Measurements from ENCODE around the gene EFCAB11. TPM values are rescaled to one million over a fixed set of nuclear protein-coding genes. Genes with fewer than 3 reads are reported as not detected.

EFCAB11 gene
- polyA plus RNA-seq, 1 donor (not counting 4 experiments of a cell fraction or from before 2014, with no cell fraction given): 12.9 TPM

- no peak for FAIRE-seq
- H3K36me3 ChIP-seq (ENCODE audit: control insufficient read depth in 2 of 2, extremely low read depth in 1 of 2, insufficient read depth in 2 of 2, low read length in 2 of 2): peaks cover 11% of the 10 kb centered on the region in 2 experiments
- dilution Hi-C loops (cut with MboI; ENCODE audit: extremely low pct_ligation_motif_present, low sequenced_read_pairs): no loop called here
These were observed 28.8 kb upstream of the EFCAB11 start for GRCh38 chr14:89983375-89983774.

DNA sequence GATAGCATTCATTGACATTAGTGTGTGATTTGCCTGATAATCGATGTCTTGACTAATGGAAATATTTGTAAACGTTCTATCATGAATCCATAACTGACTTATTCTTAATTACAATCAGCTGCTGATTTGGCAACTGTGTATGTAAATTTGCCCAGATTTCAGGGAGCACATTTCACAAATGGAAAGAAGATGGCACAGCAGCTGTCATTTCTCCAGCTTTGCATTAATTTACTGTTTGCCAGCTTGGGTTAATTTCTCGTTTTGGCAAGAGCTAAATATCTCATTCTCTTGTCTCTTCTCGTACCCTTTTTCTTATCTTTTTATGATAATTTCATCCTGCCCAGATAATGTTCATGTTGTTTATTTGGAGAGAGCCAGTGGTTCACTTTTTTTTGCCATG, 24.1 kb upstream of the EFCAB11 start:
- Histone ChIP-seq H3K27me3 (ENCODE audit: control insufficient read depth, extremely low read depth, insufficient read depth, low read length) (no peaks in the 10 kb centered on the region), H3K4me3 (ENCODE audit: control insufficient read depth in 2 of 3, extremely low read depth in 1 of 3, insufficient read depth in 2 of 3, low read depth in 1 of 3, low read length in 3 of 3) (no peak overlapping the region), H2AFZ (ENCODE audit: control insufficient read depth, low read length) (no peak overlapping the region), H3K9ac (ENCODE audit: control insufficient read depth, extremely low read depth, insufficient read depth, low read length) (no peak overlapping the region), H3K36me3 (ENCODE audit: control insufficient read depth in 2 of 2, extremely low read depth in 1 of 2, insufficient read depth in 2 of 2, low read length in 2 of 2) (peaks cover 12 to 20% of the 10 kb centered on the region in 2 experiments), H3K9me3 (ENCODE audit: control insufficient read depth, low read depth, low read length) (no peaks in the 10 kb centered on the region), H3K9me1 (ENCODE audit: control insufficient read depth, extremely low read depth, insufficient read depth, low read length) (no peaks in the 10 kb centered on the region), H4K20me1 (ENCODE audit: control insufficient read depth, extremely low read depth, insufficient read depth, low read length) (no peaks in the 10 kb centered on the region), H3K4me2 (ENCODE audit: control insufficient read depth, extremely low read depth, insufficient read depth, low read depth, low read length) (no peak overlapping the region), H3K27ac (ENCODE audit: control insufficient read depth, insufficient read depth, low read length) (no peak overlapping the region), H3K4me1 (ENCODE audit: control insufficient read depth, extremely low read depth, insufficient read depth, low read length) (no peaks in the 10 kb centered on the region), H3K79me2 (ENCODE audit: control insufficient read depth, insufficient read depth, low read length) (no peaks in the 10 kb centered on the region)
- DNase-seq (ENCODE audit: low read depth, low spot score): no peak
- FAIRE-seq: no peak
- no peak for TF ChIP-seq CTCF (optimal IDR thresholded peaks at IDR 0.05 in 1 of 3, IDR thresholded peaks at IDR 0.05 in 1 of 3, conservative IDR thresholded peaks at IDR 0.05 in 1 of 3; ENCODE audit: extremely low read depth in 1 of 3, insufficient read depth in 2 of 3, low read length in 3 of 3)
- TF ChIP-seq EZH2 (IDR thresholded peaks at IDR 0.05; ENCODE audit: low read length): no peak
- dilution Hi-C loops (cut with MboI; ENCODE audit: extremely low pct_ligation_motif_present, low sequenced_read_pairs): no loop called here

More at GRCh38 chr14:89983375-89983774, 28.8 kb upstream of the EFCAB11 start:
- H3K9me3 ChIP-seq (ENCODE audit: control insufficient read depth, low read depth, low read length): no peaks in the 10 kb centered on the region
- H3K9ac ChIP-seq (ENCODE audit: control insufficient read depth, extremely low read depth, insufficient read depth, low read length): no peak overlapping the region
- H3K4me2 ChIP-seq (ENCODE audit: control insufficient read depth, extremely low read depth, insufficient read depth, low read depth, low read length): no peak overlapping the region
- no peak overlapping the region for H3K4me3 ChIP-seq (ENCODE audit: control insufficient read depth in 2 of 3, extremely low read depth in 1 of 3, insufficient read depth in 2 of 3, low read depth in 1 of 3, low read length in 3 of 3)
- no peaks in the 10 kb centered on the region for H4K20me1 ChIP-seq (ENCODE audit: control insufficient read depth, extremely low read depth, insufficient read depth, low read length)
- H2AFZ ChIP-seq (ENCODE audit: control insufficient read depth, low read length): no peak overlapping the region
- H3K79me2 ChIP-seq (ENCODE audit: control insufficient read depth, insufficient read depth, low read length): no peaks in the 10 kb centered on the region
- no peak for TF ChIP-seq CTCF (optimal IDR thresholded peaks at IDR 0.05 in 1 of 3, IDR thresholded peaks at IDR 0.05 in 1 of 3, conservative IDR thresholded peaks at IDR 0.05 in 1 of 3; ENCODE audit: extremely low read depth in 1 of 3, insufficient read depth in 2 of 3, low read length in 3 of 3)
- no peak for TF ChIP-seq EZH2 (IDR thresholded peaks at IDR 0.05; ENCODE audit: low read length)
- no peak for DNase-seq (ENCODE audit: low read depth, low spot score)
- no peaks in the 10 kb centered on the region for H3K27me3 ChIP-seq (ENCODE audit: control insufficient read depth, extremely low read depth, insufficient read depth, low read length)
- no peaks in the 10 kb centered on the region for H3K9me1 ChIP-seq (ENCODE audit: control insufficient read depth, extremely low read depth, insufficient read depth, low read length)
- no peaks in the 10 kb centered on the region for H3K4me1 ChIP-seq (ENCODE audit: control insufficient read depth, extremely low read depth, insufficient read depth, low read length)
- no peak overlapping the region for H3K27ac ChIP-seq (ENCODE audit: control insufficient read depth, insufficient read depth, low read length)
